IPS-NIHi7 (cell line): ENCODE measurements around the gene SAYSD1.

ENCODE experiments used
- DNase-seq: peaks from one replicate; pipeline ENCODE4 v3.0.0; 2012; ENCODE audit warnings: mixed read lengths; ENCODE audit errors: extremely low spot score

The SAYSD1 gene

GRCh38 chr6:39079197-39080125 lies 35.5 kb downstream of the SAYSD1 start:
- no peak for DNase-seq

GRCh38 chr6:39078695-39079094 lies 36.3 kb downstream of the SAYSD1 start:
- no peak for DNase-seq

- no peak for DNase-seq
These were observed 36.9 kb downstream of the SAYSD1 start for GRCh38 chr6:39077882-39078594.

- no peak for DNase-seq
These were observed 38.1 kb downstream of the SAYSD1 start for GRCh38 chr6:39076623-39077535.

GRCh38 chr6:39075807-39076622 lies 39.0 kb downstream of the SAYSD1 start:
- DNase-seq, result no peak

- DNase-seq, result no peak
These were observed 39.8 kb downstream of the SAYSD1 start for GRCh38 chr6:39075010-39075686.

- no peak for DNase-seq
These were observed 40.5 kb downstream of the SAYSD1 start for GRCh38 chr6:39074486-39074885.

GRCh38 chr6:39073471-39074355 lies 41.3 kb downstream of the SAYSD1 start:
- DNase-seq, result no peak

GRCh38 chr6:39072830-39073229 lies 42.2 kb downstream of the SAYSD1 start:
- DNase-seq, result no peak

- no peak for DNase-seq
These were observed 46.6 kb downstream of the SAYSD1 start for GRCh38 chr6:39068391-39068790.

GRCh38 chr6:39065561-39065960 lies 49.4 kb downstream of the SAYSD1 start:
- DNase-seq, result no peak

- no peak for DNase-seq
These were observed 51.5 kb downstream of the SAYSD1 start for GRCh38 chr6:39063526-39063925.

GRCh38 chr6:39062014-39062740 lies 52.8 kb downstream of the SAYSD1 start:
- DNase-seq, result no peak

GRCh38 chr6:39061588-39061987 lies 53.4 kb downstream of the SAYSD1 start:
- no peak for DNase-seq

- DNase-seq, result no peak
These were observed 53.8 kb downstream of the SAYSD1 start for GRCh38 chr6:39061182-39061581.

- no peak for DNase-seq
These were observed 54.4 kb downstream of the SAYSD1 start for GRCh38 chr6:39060467-39061160.

- DNase-seq, result no peak
These were observed 55.3 kb downstream of the SAYSD1 start for GRCh38 chr6:39059496-39060310.
